Endometrial microvascular endothelial cells (primary cell): ENCODE data around the gene PDE4C. TPM values are rescaled to one million over a fixed set of nuclear protein-coding genes. Genes with fewer than 3 reads are reported as not detected.
"Not testable (repeated sequence)": the region's sequence is repeated elsewhere in the genome, so short reads cannot be mapped to it uniquely, and the experiment has no call there.

Experiments
- in situ Hi-C: cut with HindIII; loops from 2 replicates; pipeline ENCODE4 v1.10.0; 2017; ENCODE audit warnings: low sequenced_read_pairs, low pct_unique_long_range_greater_than_20kb; ENCODE audit errors: inconsistent ontology term
- total RNA-seq: library from RNA; depleted of rRNA; stranded (reverse); fragments of >200 nt; gene quantifications from one replicate; pipeline ENCODE4 v1.2.3, GENCODE V29; 2015; ENCODE audit errors: inconsistent ontology term

PDE4C gene
- total RNA-seq, 1 donor from 2014 or later: not detected

GRCh38 chr19:18226956-18227780, 930 bp upstream of the PDE4C start:
- in situ Hi-C loops: no loop called here

GRCh38 chr19:18225355-18225701, 910 bp downstream of the PDE4C start:
- in situ Hi-C loops: no loop called here

GRCh38 chr19:18224525-18225354, 1.5 kb downstream of the PDE4C start:
- in situ Hi-C loops: no loop called here

GRCh38 chr19:18223860-18224524, 2.2 kb downstream of the PDE4C start:
- in situ Hi-C loops: no loop called here

- in situ Hi-C loops: no loop called here
Measured at GRCh38 chr19:18221815-18222725, 4.2 kb downstream of the PDE4C start.

GRCh38 chr19:18220632-18221275, 5.5 kb downstream of the PDE4C start:
- in situ Hi-C loops: no loop called here

GRCh38 chr19:18219911-18220631, 6.2 kb downstream of the PDE4C start:
- in situ Hi-C loops: no loop called here

- in situ Hi-C loops: no loop called here
Measured at GRCh38 chr19:18218600-18218999, 7.6 kb downstream of the PDE4C start.

- in situ Hi-C loops: no loop called here
Measured at GRCh38 chr19:18218159-18218558, 8.1 kb downstream of the PDE4C start.

- in situ Hi-C loops: no loop called here
Measured at GRCh38 chr19:18216789-18217188, 9.4 kb downstream of the PDE4C start.

- in situ Hi-C loops: no loop called here
Measured at GRCh38 chr19:18214779-18215433, 11.3 kb downstream of the PDE4C start.

- in situ Hi-C loops: no loop called here
Measured at GRCh38 chr19:18211683-18212082, 14.6 kb downstream of the PDE4C start.

- in situ Hi-C loops: not testable (repeated sequence)
Measured at GRCh38 chr19:18209912-18210311, 16.3 kb downstream of the PDE4C start.

- in situ Hi-C loops: no loop called here
Measured at GRCh38 chr19:18208098-18208951, 17.9 kb downstream of the PDE4C start.

- in situ Hi-C loops: no loop called here
Measured at GRCh38 chr19:18206018-18206417, 20.2 kb downstream of the PDE4C start.

- in situ Hi-C loops: no loop called here
Measured at GRCh38 chr19:18205200-18205892, 20.9 kb downstream of the PDE4C start.
